GM23248 (cell line): ENCODE results near the gene MUC13.

Experiments used
- EZH2 ChIP-seq: fragments of 200-600 bp; sonication (generic); IDR thresholded peaks from 2 replicates; pipeline ENCODE4 v1.6.1; 2018; ENCODE audit warnings: antibody characterized with exemption, mild to moderate bottlenecking; ENCODE audit not compliant: insufficient read depth, poor library complexity, severe bottlenecking
- EZH2phosphoT487 ChIP-seq: fragments of 200-600 bp; sonication (generic); IDR thresholded peaks from 2 replicates; pipeline ENCODE4 v1.6.1; 2018; ENCODE audit warnings: antibody characterized with exemption, moderate library complexity, mild to moderate bottlenecking, low read depth; ENCODE audit not compliant: insufficient read depth

DNA sequence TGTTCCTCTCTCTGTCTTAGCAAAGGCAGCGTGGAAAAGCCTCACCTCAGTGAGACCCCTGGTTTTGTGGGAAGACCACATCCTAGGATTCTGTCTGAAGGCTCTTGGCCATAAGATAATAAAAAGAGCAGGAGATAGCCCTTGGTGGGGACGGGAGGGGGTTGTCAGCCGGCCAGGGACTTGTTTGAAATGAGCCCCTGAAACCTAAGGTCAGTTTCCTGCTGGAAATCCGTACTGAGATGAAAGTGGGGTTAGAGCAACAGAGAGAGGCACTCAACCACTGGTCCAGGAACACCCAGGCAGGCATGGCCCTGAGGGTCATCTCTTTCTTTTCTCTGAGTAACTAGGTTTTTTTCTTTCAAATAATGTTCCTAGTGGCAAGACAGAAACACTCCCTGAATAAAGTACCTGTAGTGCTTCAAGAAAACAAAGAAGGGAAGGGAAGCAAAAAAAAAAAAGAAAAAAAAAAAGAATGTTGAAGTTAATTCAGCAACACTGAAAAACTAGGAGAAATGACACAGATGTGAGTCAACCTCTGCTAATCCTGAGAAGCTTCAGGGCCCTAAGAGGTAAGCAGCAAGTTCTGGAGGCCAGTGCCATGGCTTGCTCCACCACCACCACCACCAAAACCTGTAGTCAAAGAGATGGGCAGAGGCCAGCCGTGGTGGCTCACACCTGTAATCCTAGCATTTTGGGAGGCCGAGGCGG is 50.6 kb downstream of the MUC13 start:
- TF ChIP-seq EZH2 = no peak
- TF ChIP-seq EZH2phosphoT487 = no peak
